Measurements from ENCODE around the gene CRTAC1. TPM values are rescaled to one million over a fixed set of nuclear protein-coding genes. Genes with fewer than 3 reads are reported as not detected.

Gene CRTAC1
- total RNA-seq, 1 experiment from 2014 or later: 0.46 TPM

DNA sequence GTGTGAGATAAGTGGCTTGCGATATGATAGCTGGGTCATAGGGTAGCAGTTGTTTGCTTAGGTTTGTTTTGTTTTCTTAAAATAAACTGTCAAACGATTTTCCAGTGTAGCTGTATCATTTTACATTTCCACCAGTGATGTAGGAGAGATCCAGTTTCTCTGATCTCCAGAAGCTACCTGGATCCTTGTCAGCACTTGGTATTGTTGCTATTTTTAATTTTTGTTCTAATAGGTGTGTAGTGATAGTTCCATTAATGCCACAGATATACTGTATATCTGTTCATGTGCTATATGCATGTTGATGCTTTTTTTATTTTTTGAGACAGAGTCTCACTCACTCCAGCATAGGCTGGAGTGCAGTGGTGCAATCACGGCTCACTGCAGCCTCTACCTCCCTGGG, 136.3 kb downstream of the CRTAC1 start:
- WGBS (ENCODE audit: extremely low coverage, insufficient read length, low lambda C conversion rate): no CpG with 5 or more reads among the region's 3 CpGs

More for the DNA sequence above, 136.3 kb downstream of the CRTAC1 start:
- H4K20me1 ChIP-seq (ENCODE audit: control insufficient read depth, insufficient read depth, insufficient read length): no peaks in the 10 kb centered on the region
- no peak overlapping the region for H3K27ac ChIP-seq (ENCODE audit: insufficient read length, low read depth, low read length)
- H3K9me3 ChIP-seq (ENCODE audit: control insufficient read depth, low read depth, low read length): no peaks in the 10 kb centered on the region
- no peak overlapping the region for H3K14ac ChIP-seq (ENCODE audit: insufficient read depth, low read length)
- Mint-ChIP-seq H3K27ac (no peak overlapping the region), H3K27me3 (ENCODE audit: low read depth) (peaks cover 9% of the 10 kb centered on the region; the same call in 1 of the 2 replicates), H3K36me3 (ENCODE audit: insufficient read depth in 1 of 3, low read depth in 3 of 3) (no peaks in the 10 kb centered on the region), H3K4me1 (peaks cover 10 to 15% of the 10 kb centered on the region in 2 experiments), H3K4me3 (no peak overlapping the region), H3K9me3 (no peaks in the 10 kb centered on the region)
- H3K4me2 ChIP-seq (ENCODE audit: insufficient read depth, insufficient read length, low read length): no peak overlapping the region
- H3K18ac ChIP-seq (ENCODE audit: insufficient read length, low read depth, low read length): no peak overlapping the region
- H3K27me3 ChIP-seq (ENCODE audit: insufficient read depth, low read length): no peaks in the 10 kb centered on the region
- H3T11ph ChIP-seq (ENCODE audit: low read length): no peak overlapping the region
- H2BK20ac ChIP-seq (ENCODE audit: low read depth, low read length, poor library complexity, severe bottlenecking): no peak overlapping the region
- no peak overlapping the region for H3K9ac ChIP-seq (ENCODE audit: extremely low read depth, insufficient read length, low read length)
- H3K4me1 ChIP-seq (ENCODE audit: insufficient read depth, low read length): peaks cover 4% of the 10 kb centered on the region; the same call in 1 of the 2 replicates
- no peak overlapping the region for H2BK12ac ChIP-seq (ENCODE audit: insufficient read length, low read depth, low read length)
- H2BK120ac ChIP-seq (ENCODE audit: low read depth, low read length, poor library complexity, severe bottlenecking): no peak overlapping the region
- H4K8ac ChIP-seq (replicated peaks; ENCODE audit: insufficient read length, low read depth, low read length): no peak overlapping the region
- DNase-seq: no peak
- H2BK15ac ChIP-seq (ENCODE audit: low read depth, low read length): no peak overlapping the region
- H2BK5ac ChIP-seq (ENCODE audit: insufficient read length, low read length): no peak overlapping the region
- H3K23ac ChIP-seq (ENCODE audit: insufficient read length, low read depth, low read length): no peak overlapping the region
- H3K79me2 ChIP-seq (ENCODE audit: insufficient read depth, low read length): no peaks in the 10 kb centered on the region
- no peak overlapping the region for H4K91ac ChIP-seq (ENCODE audit: insufficient read length, low read depth, low read length)
- no peak overlapping the region for H3K4ac ChIP-seq (ENCODE audit: low read depth, low read length)
- no peak overlapping the region for H2AFZ ChIP-seq (ENCODE audit: low read length)
- H3K56ac ChIP-seq (ENCODE audit: insufficient read length, low read depth, low read length): no peak overlapping the region
- no peaks in the 10 kb centered on the region for H3K23me2 ChIP-seq (ENCODE audit: insufficient read length, low read depth, low read length, poor library complexity, severe bottlenecking)
- TF ChIP-seq, protein P1, sequence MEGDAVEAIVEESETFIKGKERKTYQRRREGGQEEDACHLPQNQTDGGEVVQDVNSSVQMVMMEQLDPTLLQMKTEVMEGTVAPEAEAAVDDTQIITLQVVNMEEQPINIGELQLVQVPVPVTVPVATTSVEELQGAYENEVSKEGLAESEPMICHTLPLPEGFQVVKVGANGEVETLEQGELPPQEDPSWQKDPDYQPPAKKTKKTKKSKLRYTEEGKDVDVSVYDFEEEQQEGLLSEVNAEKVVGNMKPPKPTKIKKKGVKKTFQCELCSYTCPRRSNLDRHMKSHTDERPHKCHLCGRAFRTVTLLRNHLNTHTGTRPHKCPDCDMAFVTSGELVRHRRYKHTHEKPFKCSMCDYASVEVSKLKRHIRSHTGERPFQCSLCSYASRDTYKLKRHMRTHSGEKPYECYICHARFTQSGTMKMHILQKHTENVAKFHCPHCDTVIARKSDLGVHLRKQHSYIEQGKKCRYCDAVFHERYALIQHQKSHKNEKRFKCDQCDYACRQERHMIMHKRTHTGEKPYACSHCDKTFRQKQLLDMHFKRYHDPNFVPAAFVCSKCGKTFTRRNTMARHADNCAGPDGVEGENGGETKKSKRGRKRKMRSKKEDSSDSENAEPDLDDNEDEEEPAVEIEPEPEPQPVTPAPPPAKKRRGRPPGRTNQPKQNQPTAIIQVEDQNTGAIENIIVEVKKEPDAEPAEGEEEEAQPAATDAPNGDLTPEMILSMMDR (conservative IDR thresholded peaks at IDR 0.05): no peak
- no peak overlapping the region for H4K5ac ChIP-seq (ENCODE audit: insufficient read length, low read depth, low read length)
- H2AK5ac ChIP-seq (ENCODE audit: insufficient read length, low read length): no peak overlapping the region
- H3K79me1 ChIP-seq (ENCODE audit: insufficient read depth, low read depth, low read length, poor library complexity, severe bottlenecking): no peaks in the 10 kb centered on the region

Measured in H9 (cell line).